Prostate gland (tissue), 2 donors: ENCODE results near the gene TIGD1. TPM values are rescaled to one million over a fixed set of nuclear protein-coding genes. Genes with fewer than 3 reads are reported as not detected.

Experiments used
- DNase-seq: peaks from one replicate; pipeline ENCODE4 v3.0.0-alpha.2; 2019; ENCODE audit warnings: low spot score
- H3K27ac ChIP-seq, 2 donors: fragments of 200-600 bp; sonication (generic); 2 replicates each; pipeline ENCODE4 v1.5.1; 2017 to 2019
- H3K27me3 ChIP-seq: fragments of 200-600 bp; sonication (generic); replicated peaks from 2 replicates; pipeline ENCODE4 v1.5.1; 2019; ENCODE audit not compliant: insufficient read depth
- H3K36me3 ChIP-seq, 2 donors: fragments of 200-600 bp; sonication (generic); 1 replicate in 1 of 2; 2 replicates in 1 of 2; pipeline versions ENCODE4 v1.5.1 to v1.8.1; 2017 to 2019
- H3K4me1 ChIP-seq: fragments of 200-600 bp; sonication (generic); replicated peaks from 2 replicates; pipeline ENCODE4 v1.5.1; 2019
- H3K4me3 ChIP-seq, 2 donors: fragments of 200-600 bp; sonication (generic); 2 replicates each; pipeline ENCODE4 v1.5.1; 2017 to 2019
- H3K9me3 ChIP-seq: fragments of 200-600 bp; sonication (generic); 2 replicates; pipeline ENCODE4 v1.5.1; 2017
- CTCF ChIP-seq, 4 experiments: fragments of 200-600 bp in 2 of 4; fragments of 450-650 bp in 2 of 4; sonication (generic) in 2 of 4; IDR thresholded peaks; 1 replicate in 3 of 4; 2 replicates in 1 of 4; pipeline ENCODE4 v1.5.1; 2016 to 2019; ENCODE audit warnings: antibody characterized with exemption in 4 of 4, mild to moderate bottlenecking in 2 of 4, moderate library complexity in 2 of 4
- POLR2A ChIP-seq: fragments of 450-650 bp; IDR thresholded peaks from one replicate; pipeline ENCODE4 v1.6.1; 2016; ENCODE audit warnings: antibody characterized with exemption, mild to moderate bottlenecking
- POLR2AphosphoS5 ChIP-seq: sonication (generic); formaldehyde crosslinking; IDR thresholded peaks from one replicate; pipeline ENCODE4 v1.6.1; 2017; ENCODE audit warnings: antibody characterized with exemption
- WGBS: methylation state at CpG from one replicate; pipeline ENCODE4 v1.1.5; 2018; 5-methylcytosine and 5-hydroxymethylcytosine counted together
- intact Hi-C: fragments of 100-400 bp; cut with DNase I; formaldehyde crosslinking; loops from one replicate; pipeline ENCODE4 v1.14.2; 2022
- total RNA-seq, 2 donors: library from RNA; depleted of rRNA; stranded (reverse); fragments of >200 nt; gene quantifications; one replicate each; pipeline ENCODE4 v1.1.0, GENCODE V29; 2016

Gene TIGD1
- total RNA-seq, 2 donors from 2014 or later: 2.6 to 4.9 TPM

- TF ChIP-seq CTCF (IDR thresholded peaks at IDR 0.05) (no peak), POLR2A (no peak), POLR2AphosphoS5 (no peak)
- H3K4me3 ChIP-seq: no peak overlapping the region
- intact Hi-C loops: no loop called here
- no peaks in the 10 kb centered on the region for H3K9me3 ChIP-seq
- no peak for DNase-seq
- no peaks in the 10 kb centered on the region for H3K4me1 ChIP-seq
- H3K36me3 ChIP-seq: no peaks in the 10 kb centered on the region
- 93% methylated on average over 13 of the region's 19 CpGs for WGBS
- H3K27ac ChIP-seq: no peak overlapping the region
- H3K27me3 ChIP-seq: no peaks in the 10 kb centered on the region
Observed at GRCh38 chr2:232543928-232544631, 6.3 kb downstream of the TIGD1 start.

GRCh38 chr2:232543491-232543890 is 6.9 kb downstream of the TIGD1 start:
- DNase-seq: no peak
- intact Hi-C loops: no loop called here
- 95% methylated on average over 10 of the region's 14 CpGs for WGBS
- TF ChIP-seq POLR2AphosphoS5 (no peak), CTCF (IDR thresholded peaks at IDR 0.05) (no peak), POLR2A (no peak)
- Histone ChIP-seq H3K4me1 (no peaks in the 10 kb centered on the region), H3K27me3 (no peaks in the 10 kb centered on the region), H3K9me3 (no peaks in the 10 kb centered on the region), H3K36me3 (no peaks in the 10 kb centered on the region), H3K27ac (no peak overlapping the region), H3K4me3 (no peak overlapping the region)

- Histone ChIP-seq H3K4me1 (no peaks in the 10 kb centered on the region), H3K9me3 (no peaks in the 10 kb centered on the region), H3K27ac (no peak overlapping the region), H3K36me3 (no peaks in the 10 kb centered on the region), H3K27me3 (no peaks in the 10 kb centered on the region), H3K4me3 (no peak overlapping the region)
- 89% methylated on average over 20 of the region's 20 CpGs for whole genome bisulfite sequencing
- intact Hi-C loops: no loop called here
- TF ChIP-seq POLR2A (no peak), CTCF (IDR thresholded peaks at IDR 0.05) (no peak), POLR2AphosphoS5 (no peak)
- DNase-seq: no peak
Observed at GRCh38 chr2:232542715-232543467, 7.5 kb downstream of the TIGD1 start.

GRCh38 chr2:232541961-232542714 is 8.2 kb downstream of the TIGD1 start:
- Histone ChIP-seq H3K27me3 (no peaks in the 10 kb centered on the region), H3K36me3 (no peaks in the 10 kb centered on the region), H3K4me1 (no peaks in the 10 kb centered on the region), H3K4me3 (no peak overlapping the region), H3K9me3 (no peaks in the 10 kb centered on the region), H3K27ac (no peak overlapping the region)
- WGBS: 65% methylated on average over 9 of the region's 9 CpGs
- TF ChIP-seq POLR2AphosphoS5: no peak
- no peak for TF ChIP-seq POLR2A
- no peak for TF ChIP-seq CTCF (IDR thresholded peaks at IDR 0.05)
- intact Hi-C loops: no loop called here
- DNase-seq: no peak
